BLaER1 treated with 17β-estradiol and CSF1 and Interleukin-3, amounts not matched to agents 10 nM and 100 nM (cell line): ENCODE results near the gene CPE.
A peak's percentile ranks its signal among the peaks of the same experiment; 100 is the strongest.
"Not testable (repeated sequence)": the region's sequence is repeated elsewhere in the genome, so short reads cannot be mapped to it uniquely, and the experiment has no call there.

Experiments
- H3K27ac ChIP-seq, 11 experiments: shearing (Covaris generic); formaldehyde crosslinking; 2 replicates each; pipeline ENCODE4 v1.8.1; 2022
- H3K27me3 ChIP-seq, 11 experiments: shearing (Covaris generic); formaldehyde crosslinking; 2 replicates each; pipeline ENCODE4 v1.8.1; 2022
- H3K36me3 ChIP-seq, 11 experiments: shearing (Covaris generic); formaldehyde crosslinking; 2 replicates each; pipeline ENCODE4 v1.8.1; 2022
- H3K4me1 ChIP-seq, 10 experiments: shearing (Covaris generic); formaldehyde crosslinking; 2 replicates each; pipeline ENCODE4 v1.8.1; 2022
- H3K4me2 ChIP-seq, 11 experiments: shearing (Covaris generic); formaldehyde crosslinking; 2 replicates each; pipeline ENCODE4 v1.8.1; 2022
- H3K4me3 ChIP-seq, 10 experiments: shearing (Covaris generic); formaldehyde crosslinking; 2 replicates each; pipeline ENCODE4 v1.8.1; 2022
- H3K9ac ChIP-seq, 11 experiments: shearing (Covaris generic); formaldehyde crosslinking; 2 replicates each; pipeline ENCODE4 v1.8.1; 2022
- H3K9me3 ChIP-seq, 11 experiments: shearing (Covaris generic); formaldehyde crosslinking; replicated peaks in 1 of 11; 2 replicates each; pipeline ENCODE4 v1.8.1; 2022
- H4K20me1 ChIP-seq, 11 experiments: shearing (Covaris generic); formaldehyde crosslinking; 2 replicates each; pipeline ENCODE4 v1.8.1; 2022
- Cebpa-rat ChIP-seq, 11 experiments: shearing (Covaris generic); IDR thresholded peaks; 2 replicates each; pipeline ENCODE4 v1.8.1; 2022

CPE gene

GRCh38 chr4:165440415-165441158 is 61.8 kb downstream of the CPE start:
- H3K27me3 ChIP-seq: no peaks in the 10 kb centered on the region
- no peak for TF ChIP-seq Cebpa-rat (IDR thresholded peaks at IDR 0.05)
- H3K9ac ChIP-seq: no peak overlapping the region
- H3K36me3 ChIP-seq: no peaks in the 10 kb centered on the region
- H3K4me2 ChIP-seq: no peak overlapping the region
- H4K20me1 ChIP-seq: no peaks in the 10 kb centered on the region
- peaks cover 0 to 8% (median 0%) of the 10 kb centered on the region in 10 experiments; a peak in 2 of 20 replicates for H3K4me1 ChIP-seq
- H3K27ac ChIP-seq: no peak overlapping the region
- H3K4me3 ChIP-seq: no peak overlapping the region
- H3K9me3 ChIP-seq: no peaks in the 10 kb centered on the region

DNA sequence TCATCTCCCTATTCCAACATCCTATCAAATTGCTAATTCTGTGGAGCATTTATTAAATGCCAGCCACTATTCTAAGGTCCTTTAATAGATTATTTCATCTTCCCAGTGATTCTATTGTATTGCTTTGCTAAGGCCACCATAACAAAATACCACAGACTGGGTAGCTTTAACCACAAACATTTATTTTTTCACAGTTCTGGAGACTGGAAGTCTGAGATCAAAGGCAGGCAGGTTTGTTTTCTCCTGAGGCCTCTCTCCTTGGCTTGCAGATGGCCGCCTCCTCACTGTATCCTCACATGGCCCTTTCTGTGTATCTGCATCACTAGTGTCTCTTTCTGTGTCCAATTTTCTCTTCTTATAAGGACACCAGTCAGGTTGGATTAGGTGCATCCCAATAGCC is 64.5 kb downstream of the CPE start:
- no peak for TF ChIP-seq Cebpa-rat (IDR thresholded peaks at IDR 0.05)
- H3K9ac ChIP-seq: no peak overlapping the region

GRCh38 chr4:165448700-165449099 is 69.9 kb downstream of the CPE start:
- Histone ChIP-seq H3K27ac (no peak overlapping the region), H3K4me1 (no peaks in the 10 kb centered on the region), H3K27me3 (no peaks in the 10 kb centered on the region), H3K9ac (no peak overlapping the region), H3K36me3 (no peaks in the 10 kb centered on the region), H3K9me3 (no peaks in the 10 kb centered on the region), H3K4me2 (no peak overlapping the region), H4K20me1 (no peaks in the 10 kb centered on the region), H3K4me3 (no peak overlapping the region)
- no peak for TF ChIP-seq Cebpa-rat (IDR thresholded peaks at IDR 0.05)

More for the DNA sequence above, 64.5 kb downstream of the CPE start:
- no peaks in the 10 kb centered on the region for H3K36me3 ChIP-seq
- no peaks in the 10 kb centered on the region for H3K27me3 ChIP-seq
- H3K4me1 ChIP-seq: peaks cover 0 to 8% (median 0%) of the 10 kb centered on the region in 10 experiments; a peak in 2 of 20 replicates
- no peaks in the 10 kb centered on the region for H3K9me3 ChIP-seq
- H4K20me1 ChIP-seq: no peaks in the 10 kb centered on the region
- no peak overlapping the region for H3K4me3 ChIP-seq
- peak overlapping the region in 3 of 11 experiments; percentile 10 to 20 (median 10); a peak in 3 of 22 replicates for H3K4me2 ChIP-seq
- H3K27ac ChIP-seq: no peak overlapping the region

GRCh38 chr4:165449333-165449732 is 70.5 kb downstream of the CPE start:
- H3K36me3 ChIP-seq: no peaks in the 10 kb centered on the region
- no peak overlapping the region for H3K4me2 ChIP-seq
- no peaks in the 10 kb centered on the region for H3K27me3 ChIP-seq
- H4K20me1 ChIP-seq: no peaks in the 10 kb centered on the region
- no peak overlapping the region for H3K27ac ChIP-seq
- H3K4me3 ChIP-seq: no peak overlapping the region
- no peaks in the 10 kb centered on the region for H3K4me1 ChIP-seq
- no peak for TF ChIP-seq Cebpa-rat (IDR thresholded peaks at IDR 0.05)
- H3K9me3 ChIP-seq: no peaks in the 10 kb centered on the region
- no peak overlapping the region for H3K9ac ChIP-seq

DNA sequence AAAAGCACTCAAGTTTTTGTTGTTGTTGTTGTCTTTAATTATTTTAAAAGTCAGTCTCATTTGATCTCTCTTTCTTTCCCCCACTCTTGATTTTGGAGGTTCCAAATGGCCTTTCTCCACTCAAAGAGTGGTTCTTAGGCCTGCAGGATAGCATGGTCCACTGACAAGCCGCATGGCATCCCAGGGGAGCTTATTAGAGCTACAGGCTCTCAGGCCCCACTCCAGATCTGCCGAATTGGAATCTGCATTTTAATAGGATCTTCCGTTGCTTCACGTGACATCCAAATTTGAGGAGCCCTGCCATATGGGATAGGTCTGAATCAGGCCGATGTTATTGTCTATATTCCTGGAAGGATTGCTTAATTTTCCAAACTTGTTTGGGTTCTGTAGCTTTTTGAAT is 72.1 kb downstream of the CPE start:
- H3K4me1 ChIP-seq: no peaks in the 10 kb centered on the region
- H3K27me3 ChIP-seq: no peaks in the 10 kb centered on the region
- H4K20me1 ChIP-seq: no peaks in the 10 kb centered on the region
- H3K4me2 ChIP-seq: no peak overlapping the region
- TF ChIP-seq Cebpa-rat (IDR thresholded peaks at IDR 0.05): no peak
- no peaks in the 10 kb centered on the region for H3K36me3 ChIP-seq
- no peak overlapping the region for H3K27ac ChIP-seq
- no peak overlapping the region for H3K9ac ChIP-seq
- no peak overlapping the region for H3K4me3 ChIP-seq
- no peaks in the 10 kb centered on the region for H3K9me3 ChIP-seq

DNA sequence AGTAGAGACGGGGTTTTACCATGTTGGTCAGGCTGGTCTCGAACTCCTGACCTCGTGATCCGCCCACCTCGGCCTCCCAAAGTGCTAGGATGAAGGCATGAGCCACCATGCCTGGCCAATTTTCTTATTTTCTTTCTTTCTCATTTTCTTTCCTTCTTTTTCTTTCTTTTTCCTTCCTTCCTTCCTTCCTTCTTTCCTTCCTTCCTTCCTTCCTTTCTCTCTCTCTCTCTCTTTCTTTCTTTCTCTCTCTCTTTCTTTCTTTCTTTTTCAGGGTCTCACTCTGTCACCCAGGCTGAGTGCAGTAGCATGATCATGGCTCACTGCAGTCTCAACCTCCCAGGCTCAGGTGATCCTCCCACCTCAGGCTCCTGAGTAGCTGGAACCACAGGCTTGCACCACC is 74.3 kb downstream of the CPE start:
- H3K9ac ChIP-seq, H3K27ac ChIP-seq, H3K36me3 ChIP-seq, H4K20me1 ChIP-seq, H3K27me3 ChIP-seq, H3K4me3 ChIP-seq, H3K4me1 ChIP-seq, H3K9me3 ChIP-seq, H3K4me2 ChIP-seq: not testable (repeated sequence)

GRCh38 chr4:165454426-165454825 is 75.6 kb downstream of the CPE start:
- no peak overlapping the region for H3K4me2 ChIP-seq

DNA sequence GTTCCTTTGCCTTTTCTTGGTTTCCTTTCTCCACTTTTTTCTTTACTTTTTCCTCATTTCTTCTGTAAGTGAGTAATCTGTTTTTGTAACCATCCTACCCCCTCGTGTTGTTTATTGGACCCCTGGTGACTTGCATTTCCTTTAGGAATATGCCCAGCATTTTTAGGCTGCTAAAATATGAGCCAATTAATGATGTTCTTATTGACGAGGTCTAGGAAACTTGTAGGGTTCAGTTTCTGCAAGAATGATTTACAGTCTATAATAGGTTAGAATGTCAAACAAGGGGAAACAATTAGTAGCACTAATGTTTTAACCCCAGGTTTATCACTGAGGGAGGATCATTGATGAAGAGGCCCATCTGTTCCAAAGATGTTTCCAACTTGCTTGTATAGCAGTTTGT is 79.0 kb downstream of the CPE start:
- no peak overlapping the region for H3K4me3 ChIP-seq
- no peaks in the 10 kb centered on the region for H3K36me3 ChIP-seq
- H3K4me2 ChIP-seq: no peak overlapping the region
- H3K4me1 ChIP-seq: peaks cover 0 to 7% (median 0%) of the 10 kb centered on the region in 10 experiments; a peak in 1 of 20 replicates
- H3K27ac ChIP-seq: no peak overlapping the region
- H3K27me3 ChIP-seq: no peaks in the 10 kb centered on the region
- no peaks in the 10 kb centered on the region for H4K20me1 ChIP-seq
- H3K9me3 ChIP-seq: no peaks in the 10 kb centered on the region
- TF ChIP-seq Cebpa-rat (IDR thresholded peaks at IDR 0.05): no peak
- no peak overlapping the region for H3K9ac ChIP-seq

More at GRCh38 chr4:165454426-165454825, 75.6 kb downstream of the CPE start:
- no peaks in the 10 kb centered on the region for H4K20me1 ChIP-seq
- no peak for TF ChIP-seq Cebpa-rat (IDR thresholded peaks at IDR 0.05)
- H3K4me3 ChIP-seq: no peak overlapping the region
- no peak overlapping the region for H3K27ac ChIP-seq
- H3K27me3 ChIP-seq: no peaks in the 10 kb centered on the region
- H3K4me1 ChIP-seq: peaks cover 0 to 7% (median 0%) of the 10 kb centered on the region in 10 experiments; a peak in 1 of 20 replicates
- H3K9ac ChIP-seq: no peak overlapping the region
- no peaks in the 10 kb centered on the region for H3K36me3 ChIP-seq
- H3K9me3 ChIP-seq: no peaks in the 10 kb centered on the region

- H3K27me3 ChIP-seq: no peaks in the 10 kb centered on the region
- no peaks in the 10 kb centered on the region for H3K36me3 ChIP-seq
- no peak overlapping the region for H3K4me2 ChIP-seq
- peaks cover 0 to 7% (median 0%) of the 10 kb centered on the region in 10 experiments; a peak in 1 of 20 replicates for H3K4me1 ChIP-seq
- no peaks in the 10 kb centered on the region for H3K9me3 ChIP-seq
- H3K27ac ChIP-seq: no peak overlapping the region
- no peak overlapping the region for H3K4me3 ChIP-seq
- no peaks in the 10 kb centered on the region for H4K20me1 ChIP-seq
- TF ChIP-seq Cebpa-rat (IDR thresholded peaks at IDR 0.05): no peak
- H3K9ac ChIP-seq: no peak overlapping the region
Measured at GRCh38 chr4:165458471-165458870, 79.7 kb downstream of the CPE start.

- Histone ChIP-seq H3K9me3 (no peaks in the 10 kb centered on the region), H3K27me3 (no peaks in the 10 kb centered on the region), H3K9ac (no peak overlapping the region), H3K4me1 (peaks cover 0 to 14% (median 0%) of the 10 kb centered on the region in 10 experiments; a peak in 1 of 20 replicates), H3K4me2 (no peak overlapping the region), H4K20me1 (no peaks in the 10 kb centered on the region), H3K27ac (no peak overlapping the region), H3K4me3 (no peak overlapping the region), H3K36me3 (no peaks in the 10 kb centered on the region)
- TF ChIP-seq Cebpa-rat (IDR thresholded peaks at IDR 0.05): no peak
Measured at GRCh38 chr4:165461159-165461821, 82.5 kb downstream of the CPE start.
